ENCODE data around the gene BFSP2.
"Not testable (repeated sequence)": the region's sequence is repeated elsewhere in the genome, so short reads cannot be mapped to it uniquely, and the experiment has no call there.

BFSP2 gene

DNA sequence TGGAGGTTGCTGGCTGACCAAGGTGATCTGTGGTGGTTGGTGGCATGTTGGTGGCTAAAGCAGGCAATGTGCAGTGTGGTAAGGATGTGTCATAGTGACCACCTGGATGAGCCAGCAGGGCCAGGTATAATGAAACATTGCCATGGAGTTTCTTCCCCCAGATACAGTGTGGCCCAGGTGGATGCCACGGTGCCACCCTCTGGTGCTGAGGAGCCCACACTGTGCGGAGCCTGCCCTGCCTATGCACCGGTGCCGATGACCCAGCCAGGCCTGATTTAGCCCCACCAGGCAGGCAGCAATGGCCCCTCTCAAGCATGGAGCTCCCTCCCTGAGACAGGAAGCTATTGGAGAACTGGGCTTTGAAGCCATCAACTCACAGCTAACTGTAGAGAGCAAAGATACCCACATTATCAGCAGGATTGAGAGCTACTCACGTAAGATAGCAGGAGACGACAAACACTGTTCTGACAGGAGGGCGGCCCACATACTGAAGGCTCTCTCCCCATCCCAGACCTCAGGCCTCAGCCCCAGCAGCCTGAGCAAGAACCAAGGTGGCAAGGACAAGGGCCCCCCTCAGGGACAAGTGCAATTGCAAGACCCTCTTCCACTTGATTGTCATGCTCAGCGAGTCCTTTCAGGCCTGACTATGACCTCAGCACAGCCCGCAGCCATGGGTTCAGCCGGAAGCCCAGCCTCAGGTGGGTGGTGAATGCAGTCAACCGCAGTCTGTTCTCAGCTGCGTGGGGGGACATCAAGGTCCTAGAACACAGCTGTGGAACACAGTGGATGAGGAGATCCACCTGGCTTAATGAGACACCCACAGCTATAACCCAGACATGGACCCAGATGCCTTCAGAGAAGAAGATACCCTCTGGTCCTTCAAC lies 90.9 kb downstream of the BFSP2 start:
- TF ChIP-seq, protein P1, sequence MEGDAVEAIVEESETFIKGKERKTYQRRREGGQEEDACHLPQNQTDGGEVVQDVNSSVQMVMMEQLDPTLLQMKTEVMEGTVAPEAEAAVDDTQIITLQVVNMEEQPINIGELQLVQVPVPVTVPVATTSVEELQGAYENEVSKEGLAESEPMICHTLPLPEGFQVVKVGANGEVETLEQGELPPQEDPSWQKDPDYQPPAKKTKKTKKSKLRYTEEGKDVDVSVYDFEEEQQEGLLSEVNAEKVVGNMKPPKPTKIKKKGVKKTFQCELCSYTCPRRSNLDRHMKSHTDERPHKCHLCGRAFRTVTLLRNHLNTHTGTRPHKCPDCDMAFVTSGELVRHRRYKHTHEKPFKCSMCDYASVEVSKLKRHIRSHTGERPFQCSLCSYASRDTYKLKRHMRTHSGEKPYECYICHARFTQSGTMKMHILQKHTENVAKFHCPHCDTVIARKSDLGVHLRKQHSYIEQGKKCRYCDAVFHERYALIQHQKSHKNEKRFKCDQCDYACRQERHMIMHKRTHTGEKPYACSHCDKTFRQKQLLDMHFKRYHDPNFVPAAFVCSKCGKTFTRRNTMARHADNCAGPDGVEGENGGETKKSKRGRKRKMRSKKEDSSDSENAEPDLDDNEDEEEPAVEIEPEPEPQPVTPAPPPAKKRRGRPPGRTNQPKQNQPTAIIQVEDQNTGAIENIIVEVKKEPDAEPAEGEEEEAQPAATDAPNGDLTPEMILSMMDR (IDR thresholded peaks at IDR 0.05; ENCODE audit: low read depth, low read length): no peak
- DNase-seq (ENCODE audit: low read depth in 2 of 2): no peak
- H3K4me3 ChIP-seq (replicated peaks in 1 of 2; ENCODE audit: low read depth in 2 of 2, low read length in 2 of 2): no peak overlapping the region

DNA sequence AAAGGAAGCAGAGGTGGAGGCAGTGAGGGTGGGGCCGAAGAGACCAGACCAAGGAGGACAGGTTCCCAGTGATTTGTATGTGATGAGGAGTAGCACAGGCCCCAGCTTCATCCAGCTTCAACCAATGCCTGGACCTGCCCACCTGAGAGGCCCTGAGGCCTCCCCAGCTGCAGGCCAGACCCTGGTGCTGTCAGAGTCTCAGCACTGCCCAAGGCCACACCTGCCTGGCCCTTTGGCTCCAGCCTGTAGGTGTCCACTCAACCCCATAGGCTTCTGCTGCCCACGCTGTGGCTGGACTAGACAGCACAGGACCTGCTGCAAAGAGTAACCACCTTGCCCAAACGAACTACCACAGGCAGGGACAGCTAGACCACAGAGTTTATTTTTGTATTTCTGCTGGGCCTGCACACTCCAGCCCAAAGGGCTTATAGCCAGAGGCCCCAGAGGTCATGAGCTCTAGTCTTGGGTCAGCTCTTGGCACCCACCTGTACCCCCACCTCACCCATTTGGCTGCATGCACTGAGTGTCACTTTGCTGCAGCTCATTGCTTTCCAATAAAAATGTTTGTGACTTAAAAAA lies 91.7 kb downstream of the BFSP2 start:
- no peak overlapping the region for H3K4me3 ChIP-seq (replicated peaks in 1 of 2; ENCODE audit: low read depth in 2 of 2, low read length in 2 of 2)
- DNase-seq (ENCODE audit: low read depth in 2 of 2): no peak
- TF ChIP-seq, protein P1 (IDR thresholded peaks at IDR 0.05; ENCODE audit: low read depth, low read length): no peak

DNA sequence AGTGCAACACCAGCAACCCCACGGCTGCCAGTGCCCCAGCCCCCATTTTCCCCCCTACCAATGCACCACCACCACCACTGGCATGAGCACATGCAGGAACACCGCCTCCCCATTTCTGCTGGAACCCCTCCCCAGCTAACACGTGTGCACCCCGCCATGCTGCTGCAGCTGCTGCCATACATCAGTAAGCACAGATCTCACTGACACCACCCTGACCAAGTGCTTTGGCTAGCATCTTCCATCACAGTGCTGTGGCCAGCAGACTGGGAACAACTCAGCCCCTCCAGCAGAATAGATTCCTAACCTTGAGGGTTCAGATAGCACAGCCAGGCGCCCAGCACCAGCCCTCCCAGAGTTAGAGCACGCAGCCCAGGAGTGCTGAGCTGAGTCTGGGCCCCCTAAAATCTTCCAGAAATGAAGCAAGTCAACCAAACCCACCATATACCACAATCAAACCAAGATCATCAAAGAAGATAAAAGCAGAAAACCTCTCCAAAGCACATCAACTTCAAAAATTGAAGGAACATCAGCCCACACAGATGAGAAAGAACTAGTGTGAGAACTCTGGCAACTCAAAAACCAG lies 92.4 kb downstream of the BFSP2 start:
- TF ChIP-seq, protein P1 (IDR thresholded peaks at IDR 0.05; ENCODE audit: low read depth, low read length): no peak
- H3K4me3 ChIP-seq (replicated peaks in 1 of 2; ENCODE audit: low read depth in 2 of 2, low read length in 2 of 2): no peak overlapping the region
- DNase-seq (ENCODE audit: low read depth in 2 of 2): no peak

DNA sequence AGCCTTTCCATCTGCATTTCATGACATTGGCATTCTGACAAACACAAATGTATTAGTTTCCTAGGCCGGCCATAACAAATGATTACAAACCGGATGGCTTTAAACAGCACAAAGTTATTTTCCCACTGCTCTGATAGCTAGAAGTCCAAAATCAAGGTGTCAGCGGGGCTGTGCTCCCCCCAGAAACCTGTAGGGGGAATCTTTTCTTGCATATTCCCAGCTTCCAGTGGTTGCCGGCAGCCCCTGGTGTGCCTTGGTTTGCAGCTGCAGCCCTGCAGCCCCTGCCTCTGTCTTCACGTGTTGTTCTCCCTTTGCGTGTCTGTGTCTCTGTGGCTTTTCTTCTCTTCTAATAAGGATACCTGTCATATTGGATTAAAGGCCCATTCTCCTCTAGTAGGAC lies 94.6 kb downstream of the BFSP2 start:
- H3K4me3 ChIP-seq (replicated peaks in 1 of 2; ENCODE audit: low read depth in 2 of 2, low read length in 2 of 2): no peak overlapping the region
- peak; percentile 43 to 48 for DNase-seq (ENCODE audit: low read depth in 2 of 2)
- TF ChIP-seq, protein P1 (IDR thresholded peaks at IDR 0.05; ENCODE audit: low read depth, low read length): peak; percentile 65

DNA sequence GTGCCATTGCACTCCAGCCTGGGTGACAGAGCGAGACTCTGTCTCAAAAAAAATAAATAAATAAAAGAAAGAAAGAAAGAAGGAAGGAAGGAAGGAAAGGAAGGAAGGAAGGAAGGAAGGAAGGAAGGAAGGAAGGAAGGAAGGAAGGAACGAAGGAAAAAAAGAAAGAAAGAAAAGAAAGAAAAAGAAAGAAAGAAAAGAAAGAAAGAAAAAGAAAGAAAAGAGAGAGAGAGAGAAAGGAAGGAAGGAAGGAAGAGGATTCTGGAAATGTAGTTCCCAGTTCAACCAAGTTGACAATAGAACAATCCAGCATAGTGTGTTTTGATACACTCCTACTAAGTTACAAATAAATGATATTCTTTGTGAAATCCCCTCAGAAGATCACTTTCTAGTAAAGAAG lies 102.7 kb downstream of the BFSP2 start:
- not testable (repeated sequence) for DNase-seq (ENCODE audit: low read depth in 2 of 2); H3K4me3 ChIP-seq (replicated peaks in 1 of 2; ENCODE audit: low read depth in 2 of 2, low read length in 2 of 2)

DNA sequence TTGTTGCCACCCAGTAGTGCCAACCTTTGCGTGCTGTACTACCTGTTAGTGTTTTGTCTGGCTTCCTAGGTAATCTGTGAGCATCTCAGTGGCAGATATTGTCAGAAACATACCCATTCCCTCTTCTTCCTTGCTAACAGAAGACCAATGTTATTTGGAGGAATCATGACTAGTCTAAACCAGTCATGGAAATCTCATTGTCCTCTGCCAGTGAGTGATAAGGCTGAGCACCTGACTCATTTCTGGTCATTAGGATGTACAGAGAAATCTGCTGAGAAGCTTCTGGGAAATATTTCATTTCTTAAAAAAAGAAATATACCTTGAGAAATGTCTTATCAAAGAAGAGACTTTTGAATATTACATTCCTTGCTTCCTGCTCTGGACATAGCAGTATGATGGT lies 103.6 kb downstream of the BFSP2 start:
- DNase-seq (ENCODE audit: low read depth in 2 of 2): peak in 1 of 2 donors; percentile 12
- TF ChIP-seq, protein P1 (IDR thresholded peaks at IDR 0.05; ENCODE audit: low read depth, low read length): no peak
- H3K4me3 ChIP-seq (replicated peaks in 1 of 2; ENCODE audit: low read depth in 2 of 2, low read length in 2 of 2): no peak overlapping the region

DNA sequence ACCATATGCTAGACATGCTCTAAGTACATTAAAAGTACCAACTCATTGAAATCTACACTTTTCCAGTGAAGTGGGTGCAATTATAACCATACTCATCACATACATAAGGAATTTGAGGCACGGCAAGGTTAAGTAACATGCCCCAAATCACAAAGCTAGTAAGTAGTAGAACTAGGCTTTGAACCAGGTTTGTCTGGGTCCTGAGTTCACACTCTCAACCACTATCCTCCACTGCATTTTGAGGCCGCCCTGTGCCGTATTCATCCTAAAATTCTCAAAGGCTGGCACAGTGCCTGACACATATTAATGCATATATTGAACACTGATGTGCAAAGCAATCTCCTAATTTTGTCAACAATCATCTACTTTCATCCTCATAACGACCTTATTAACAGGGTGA lies 104.9 kb downstream of the BFSP2 start:
- TF ChIP-seq, protein P1 (IDR thresholded peaks at IDR 0.05; ENCODE audit: low read depth, low read length): no peak
- DNase-seq (ENCODE audit: low read depth in 2 of 2): no peak
- H3K4me3 ChIP-seq (replicated peaks in 1 of 2; ENCODE audit: low read depth in 2 of 2, low read length in 2 of 2): no peak overlapping the region
